ENCODE data around the gene PYGM. TPM values are rescaled to one million over a fixed set of nuclear protein-coding genes. Genes with fewer than 3 reads are reported as not detected.

PYGM gene
- total RNA-seq, 2 donors from 2014 or later = 8.0 to 22.4 TPM

DNA sequence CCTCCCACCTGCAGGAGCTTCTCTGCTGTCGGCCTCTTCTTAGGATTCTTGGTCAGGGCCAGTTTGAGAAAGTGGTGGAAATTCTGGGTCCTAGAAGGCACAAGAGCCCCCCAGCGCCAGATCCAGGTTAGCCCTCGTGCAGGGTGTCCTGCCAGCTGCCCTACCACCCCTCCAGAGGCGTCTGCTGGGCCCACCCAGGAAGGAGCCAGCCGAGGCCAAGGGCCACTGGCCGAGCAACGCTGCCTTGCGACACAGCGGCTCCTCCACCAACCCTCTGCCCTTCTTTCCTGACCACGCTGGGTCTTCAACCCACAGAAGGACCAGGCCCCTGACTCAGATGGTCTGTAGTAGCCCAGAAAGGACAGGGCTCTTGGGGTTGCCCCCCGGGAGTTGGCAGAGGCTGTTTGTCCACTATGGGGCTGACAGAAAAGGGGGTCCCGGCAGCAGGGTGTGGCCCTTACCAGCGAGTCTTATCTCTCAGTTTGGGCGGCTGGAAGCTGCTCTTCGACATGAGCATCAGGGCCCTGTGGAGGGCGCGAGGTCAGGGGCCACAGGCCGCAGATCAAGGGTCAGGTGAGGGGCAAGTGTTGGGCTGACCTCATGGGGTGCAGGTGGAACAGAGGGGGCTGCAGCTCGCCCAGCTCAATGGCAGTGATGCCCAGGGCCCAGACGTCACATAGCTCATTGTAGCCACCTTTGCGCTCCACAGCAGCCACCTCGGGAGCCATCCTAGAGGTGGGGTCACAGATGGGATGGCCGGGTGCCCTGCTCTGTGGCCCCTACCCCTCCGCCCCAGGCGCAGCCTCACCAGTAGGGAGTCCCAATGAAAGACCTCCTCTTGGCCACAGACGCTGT lies 40.8 kb upstream of the PYGM start:
- peaks cover 7 to 9% of the 10 kb centered on the region in 2 donors for H3K36me3 ChIP-seq
- no peak overlapping the region for H3K27ac ChIP-seq
- peaks cover 7% of the 10 kb centered on the region for H3K4me1 ChIP-seq (replicated peaks)
- no peaks in the 10 kb centered on the region for H3K9me3 ChIP-seq
- no peak for DNase-seq (ENCODE audit: low spot score)
- H3K4me3 ChIP-seq = no peak overlapping the region
- H3K27me3 ChIP-seq (replicated peaks; ENCODE audit: insufficient read depth) = no peaks in the 10 kb centered on the region
- intact Hi-C loops (cut with DNase I) = no loop called here
- TF ChIP-seq POLR2AphosphoS5 (IDR thresholded peaks at IDR 0.05) = no peak
- TF ChIP-seq, protein P1, sequence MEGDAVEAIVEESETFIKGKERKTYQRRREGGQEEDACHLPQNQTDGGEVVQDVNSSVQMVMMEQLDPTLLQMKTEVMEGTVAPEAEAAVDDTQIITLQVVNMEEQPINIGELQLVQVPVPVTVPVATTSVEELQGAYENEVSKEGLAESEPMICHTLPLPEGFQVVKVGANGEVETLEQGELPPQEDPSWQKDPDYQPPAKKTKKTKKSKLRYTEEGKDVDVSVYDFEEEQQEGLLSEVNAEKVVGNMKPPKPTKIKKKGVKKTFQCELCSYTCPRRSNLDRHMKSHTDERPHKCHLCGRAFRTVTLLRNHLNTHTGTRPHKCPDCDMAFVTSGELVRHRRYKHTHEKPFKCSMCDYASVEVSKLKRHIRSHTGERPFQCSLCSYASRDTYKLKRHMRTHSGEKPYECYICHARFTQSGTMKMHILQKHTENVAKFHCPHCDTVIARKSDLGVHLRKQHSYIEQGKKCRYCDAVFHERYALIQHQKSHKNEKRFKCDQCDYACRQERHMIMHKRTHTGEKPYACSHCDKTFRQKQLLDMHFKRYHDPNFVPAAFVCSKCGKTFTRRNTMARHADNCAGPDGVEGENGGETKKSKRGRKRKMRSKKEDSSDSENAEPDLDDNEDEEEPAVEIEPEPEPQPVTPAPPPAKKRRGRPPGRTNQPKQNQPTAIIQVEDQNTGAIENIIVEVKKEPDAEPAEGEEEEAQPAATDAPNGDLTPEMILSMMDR (IDR thresholded peaks at IDR 0.05) = no peak
- TF ChIP-seq POLR2A (IDR thresholded peaks at IDR 0.05) = no peak
- 82% methylated on average over 26 of the region's 26 CpGs for WGBS

GRCh38 chr11:64799623-64800302 lies 40.0 kb upstream of the PYGM start:
- no peak for DNase-seq (ENCODE audit: low spot score)
- TF ChIP-seq POLR2AphosphoS5 (IDR thresholded peaks at IDR 0.05) (no peak), POLR2A (IDR thresholded peaks at IDR 0.05) (no peak)
- TF ChIP-seq, protein P1 (IDR thresholded peaks at IDR 0.05) = no peak
- Histone ChIP-seq H3K9me3 (no peaks in the 10 kb centered on the region), H3K36me3 (peaks cover 5 to 9% of the 10 kb centered on the region in 2 donors), H3K27me3 (replicated peaks; ENCODE audit: insufficient read depth) (no peaks in the 10 kb centered on the region), H3K4me1 (replicated peaks) (peaks cover 7% of the 10 kb centered on the region), H3K4me3 (no peak overlapping the region), H3K27ac (no peak overlapping the region)
- 75% methylated on average over 14 of the region's 14 CpGs for WGBS
- intact Hi-C loops (cut with DNase I) = no loop called here

DNA sequence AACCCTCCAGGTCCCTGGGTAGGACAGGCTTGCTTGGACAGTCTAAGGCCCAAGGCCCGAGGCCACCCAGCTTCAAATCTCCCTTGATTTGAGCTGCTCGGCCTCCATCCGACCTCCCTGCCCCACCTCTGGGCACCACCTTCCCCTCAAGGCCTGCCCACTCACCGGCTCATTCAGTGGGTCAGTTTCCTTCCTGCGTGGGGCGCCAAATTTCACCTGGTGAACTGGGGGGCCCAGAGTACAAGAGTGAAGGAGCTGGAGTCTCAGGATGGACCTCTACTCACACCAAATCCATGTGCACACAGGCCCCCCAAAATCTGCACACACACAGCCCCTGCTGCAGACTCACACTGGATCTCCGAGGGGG lies 39.5 kb upstream of the PYGM start:
- TF ChIP-seq, protein P1 (IDR thresholded peaks at IDR 0.05) = no peak
- TF ChIP-seq POLR2A (IDR thresholded peaks at IDR 0.05) = no peak
- TF ChIP-seq POLR2AphosphoS5 (IDR thresholded peaks at IDR 0.05) = no peak
- intact Hi-C loops (cut with DNase I) = no loop called here
- 80% methylated on average over 7 of the region's 7 CpGs for WGBS
- no peak for DNase-seq (ENCODE audit: low spot score)
- no peak overlapping the region for H3K27ac ChIP-seq
- H3K4me3 ChIP-seq = no peak overlapping the region
- peaks cover 3 to 9% of the 10 kb centered on the region in 2 donors for H3K36me3 ChIP-seq
- no peaks in the 10 kb centered on the region for H3K27me3 ChIP-seq (replicated peaks; ENCODE audit: insufficient read depth)
- no peaks in the 10 kb centered on the region for H3K9me3 ChIP-seq
- H3K4me1 ChIP-seq (replicated peaks) = peaks cover 6% of the 10 kb centered on the region

DNA sequence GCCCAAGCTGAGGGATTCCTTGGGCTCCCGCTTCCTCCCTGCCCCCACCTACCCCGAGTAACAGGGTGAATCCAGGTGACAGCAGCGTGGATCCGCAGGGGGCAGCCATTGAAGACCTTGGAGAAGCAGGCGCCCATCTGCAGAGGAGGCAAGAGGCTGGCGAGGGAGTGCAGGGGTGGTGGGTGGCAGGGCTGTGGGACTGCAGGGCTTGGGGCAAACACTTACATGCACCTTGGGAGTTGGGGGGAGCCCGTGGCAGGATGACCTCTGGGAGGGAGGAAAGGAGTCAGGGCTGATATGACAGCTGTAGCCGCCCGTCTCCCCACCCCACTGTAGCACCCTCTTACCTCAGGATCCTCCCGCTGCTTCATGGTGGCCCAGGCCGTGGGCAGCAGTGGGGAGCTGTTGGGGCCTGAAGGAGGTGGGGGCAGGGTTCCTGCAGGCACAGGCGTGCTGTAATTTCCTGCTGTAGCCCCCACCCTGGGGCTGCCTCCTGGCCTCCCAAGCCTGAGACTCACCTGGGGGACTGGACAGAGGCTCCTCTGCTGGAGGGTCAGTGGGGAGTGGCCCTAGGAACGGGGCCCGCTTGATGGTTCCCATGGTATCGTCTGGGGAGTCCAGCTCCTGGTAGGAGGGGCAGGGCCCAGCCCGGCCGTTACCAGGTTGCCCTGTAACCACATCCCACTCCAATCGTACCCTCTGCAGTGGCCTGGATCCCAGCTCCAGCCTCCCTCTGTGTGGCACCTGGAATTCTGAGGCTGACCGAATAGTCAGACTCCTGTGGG lies 37.2 kb upstream of the PYGM start:
- TF ChIP-seq, protein P1 (IDR thresholded peaks at IDR 0.05) = no peak
- TF ChIP-seq POLR2AphosphoS5 (IDR thresholded peaks at IDR 0.05) (no peak), POLR2A (IDR thresholded peaks at IDR 0.05) (no peak)
- 88% methylated on average over 19 of the region's 19 CpGs for whole genome bisulfite sequencing
- no peaks in the 10 kb centered on the region for H3K27me3 ChIP-seq (replicated peaks; ENCODE audit: insufficient read depth)
- no peak for DNase-seq (ENCODE audit: low spot score)
- no peaks in the 10 kb centered on the region for H3K9me3 ChIP-seq
- intact Hi-C loops (cut with DNase I) = no loop called here
- H3K36me3 ChIP-seq = peaks cover 3 to 9% of the 10 kb centered on the region in 2 donors
- H3K4me1 ChIP-seq (replicated peaks) = no peaks in the 10 kb centered on the region
- H3K4me3 ChIP-seq = no peak overlapping the region
- no peak overlapping the region for H3K27ac ChIP-seq

Data from prostate gland (tissue), 2 donors.